Measurements from ENCODE around the gene EP400.

- TF ChIP-seq, protein P1, sequence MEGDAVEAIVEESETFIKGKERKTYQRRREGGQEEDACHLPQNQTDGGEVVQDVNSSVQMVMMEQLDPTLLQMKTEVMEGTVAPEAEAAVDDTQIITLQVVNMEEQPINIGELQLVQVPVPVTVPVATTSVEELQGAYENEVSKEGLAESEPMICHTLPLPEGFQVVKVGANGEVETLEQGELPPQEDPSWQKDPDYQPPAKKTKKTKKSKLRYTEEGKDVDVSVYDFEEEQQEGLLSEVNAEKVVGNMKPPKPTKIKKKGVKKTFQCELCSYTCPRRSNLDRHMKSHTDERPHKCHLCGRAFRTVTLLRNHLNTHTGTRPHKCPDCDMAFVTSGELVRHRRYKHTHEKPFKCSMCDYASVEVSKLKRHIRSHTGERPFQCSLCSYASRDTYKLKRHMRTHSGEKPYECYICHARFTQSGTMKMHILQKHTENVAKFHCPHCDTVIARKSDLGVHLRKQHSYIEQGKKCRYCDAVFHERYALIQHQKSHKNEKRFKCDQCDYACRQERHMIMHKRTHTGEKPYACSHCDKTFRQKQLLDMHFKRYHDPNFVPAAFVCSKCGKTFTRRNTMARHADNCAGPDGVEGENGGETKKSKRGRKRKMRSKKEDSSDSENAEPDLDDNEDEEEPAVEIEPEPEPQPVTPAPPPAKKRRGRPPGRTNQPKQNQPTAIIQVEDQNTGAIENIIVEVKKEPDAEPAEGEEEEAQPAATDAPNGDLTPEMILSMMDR (IDR thresholded peaks at IDR 0.05) = no peak
- TF ChIP-seq POLR2A (IDR thresholded peaks at IDR 0.05) = no peak
These were observed 9.4 kb downstream of the EP400 start for GRCh38 chr12:131959116-131959515.
